Measurements from ENCODE around the gene PDCL2. TPM values are rescaled to one million over a fixed set of nuclear protein-coding genes. Genes with fewer than 3 reads are reported as not detected.

PDCL2 gene
- total RNA-seq, 1 experiment from 2014 or later = not detected

GRCh38 chr4:55546756-55547465, 45.1 kb downstream of the PDCL2 start, which contains the start of gene CLOCK:
TSS of gene CLOCK (minus strand) at chr4:55546909. CDS start at chr4:55482785, 64,124 bp downstream.
- TF ChIP-seq CTCF (IDR thresholded peaks at IDR 0.05; ENCODE audit: unreplicated experiment) = peak; percentile 20
- H3K27ac Mint-ChIP-seq (ENCODE audit: unreplicated experiment) = peak within 1 kb of the TSS; percentile 52
- peak within 1 kb of the TSS; percentile 79 for H3K4me3 Mint-ChIP-seq (ENCODE audit: low read depth, unreplicated experiment)
- H3K4me1 Mint-ChIP-seq (ENCODE audit: low read depth, unreplicated experiment) = peaks cover 38% of the 10 kb centered on the region
- peak; percentile 79 for DNase-seq
- BruUV-seq (replicated peaks) = no TSS peak
- CTCF ChIA-PET = interaction anchor here (0.8 to 0.9 kb wide), 2 partner anchors 217 to 362 kb away, joined by 3 read pairs; no protein-coding TSS in a partner anchor
- H3K27me3 Mint-ChIP-seq (ENCODE audit: unreplicated experiment) = no peaks in the 10 kb centered on the region
- no peaks in the 10 kb centered on the region for H3K9me3 Mint-ChIP-seq (ENCODE audit: low read depth, unreplicated experiment)
- H3K36me3 Mint-ChIP-seq (ENCODE audit: insufficient read depth, unreplicated experiment) = peaks cover 25% of the 10 kb centered on the region
- intact Hi-C loops (cut with micrococcal nuclease; ENCODE audit: unreplicated experiment) = loop anchor here (5.0 kb wide), 3 partner anchors 185 to 320 kb away; partner anchors contain the start of gene SRD5A3

GRCh38 chr4:55546506-55546755, 45.6 kb downstream of the PDCL2 start:
- TF ChIP-seq CTCF (IDR thresholded peaks at IDR 0.05; ENCODE audit: unreplicated experiment) = no peak
- H3K4me1 Mint-ChIP-seq (ENCODE audit: low read depth, unreplicated experiment) = peaks cover 38% of the 10 kb centered on the region
- H3K27ac Mint-ChIP-seq (ENCODE audit: unreplicated experiment) = no peak overlapping the region
- intact Hi-C loops (cut with micrococcal nuclease; ENCODE audit: unreplicated experiment) = loop anchor here (5.0 kb wide), 3 partner anchors 186 to 321 kb away; partner anchors contain the start of gene SRD5A3
- BruUV-seq (replicated peaks) = no TSS peak
- CTCF ChIA-PET = interaction anchor here (0.8 to 1.1 kb wide), 3 partner anchors 22 to 362 kb away, joined by 3 read pairs; no protein-coding TSS in a partner anchor
- no peak for DNase-seq
- peaks cover 25% of the 10 kb centered on the region for H3K36me3 Mint-ChIP-seq (ENCODE audit: insufficient read depth, unreplicated experiment)
- H3K4me3 Mint-ChIP-seq (ENCODE audit: low read depth, unreplicated experiment) = peak overlapping the region; percentile 79
- H3K9me3 Mint-ChIP-seq (ENCODE audit: low read depth, unreplicated experiment) = no peaks in the 10 kb centered on the region
- H3K27me3 Mint-ChIP-seq (ENCODE audit: unreplicated experiment) = no peaks in the 10 kb centered on the region

- no peak for TF ChIP-seq CTCF (IDR thresholded peaks at IDR 0.05; ENCODE audit: unreplicated experiment)
Measured at GRCh38 chr4:55545641-55546505, 46.2 kb downstream of the PDCL2 start.

DNA sequence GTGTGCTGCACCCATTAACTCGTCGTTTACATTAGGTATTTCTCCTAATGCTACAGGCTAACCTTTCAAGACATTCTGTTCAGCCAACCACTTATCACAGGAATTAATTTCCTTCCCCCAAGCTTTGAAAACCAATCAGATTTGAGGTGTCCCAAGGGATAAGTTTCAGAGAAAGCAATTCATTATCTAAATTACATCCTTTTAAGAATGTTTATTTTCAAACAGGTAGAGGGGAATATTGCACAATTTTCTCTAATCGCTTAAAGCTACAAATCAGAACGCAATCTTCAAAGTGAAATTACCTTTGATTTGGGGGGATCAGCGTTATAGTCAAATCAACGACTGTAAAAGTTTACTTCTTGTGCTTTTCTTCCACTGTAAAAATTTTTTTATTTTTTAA, 46.9 kb downstream of the PDCL2 start:
- BruUV-seq (replicated peaks) = TSS peak; percentile 33
- Mint-ChIP-seq H3K27ac (ENCODE audit: unreplicated experiment) (peak overlapping the region; percentile 52), H3K4me3 (ENCODE audit: low read depth, unreplicated experiment) (peak overlapping the region; percentile 79), H3K9me3 (ENCODE audit: low read depth, unreplicated experiment) (no peaks in the 10 kb centered on the region), H3K27me3 (ENCODE audit: unreplicated experiment) (no peaks in the 10 kb centered on the region), H3K4me1 (ENCODE audit: low read depth, unreplicated experiment) (peaks cover 31% of the 10 kb centered on the region), H3K36me3 (ENCODE audit: insufficient read depth, unreplicated experiment) (peaks cover 25% of the 10 kb centered on the region)
- TF ChIP-seq CTCF (IDR thresholded peaks at IDR 0.05; ENCODE audit: unreplicated experiment) = no peak
- no peak for DNase-seq
- intact Hi-C loops (cut with micrococcal nuclease; ENCODE audit: unreplicated experiment) = loop anchor here (5.0 kb wide), 3 partner anchors 187 to 322 kb away; partner anchors contain the start of gene SRD5A3
- CTCF ChIA-PET = interaction anchor here (0.6 kb wide), 1 partner anchor 215 kb away, joined by 3 read pairs; no protein-coding TSS in a partner anchor

More at GRCh38 chr4:55545641-55546505, 46.2 kb downstream of the PDCL2 start:
- DNase-seq = peak; percentile 71
- Mint-ChIP-seq H3K27ac (ENCODE audit: unreplicated experiment) (peak overlapping the region; percentile 52), H3K9me3 (ENCODE audit: low read depth, unreplicated experiment) (no peaks in the 10 kb centered on the region), H3K36me3 (ENCODE audit: insufficient read depth, unreplicated experiment) (peaks cover 25% of the 10 kb centered on the region), H3K27me3 (ENCODE audit: unreplicated experiment) (no peaks in the 10 kb centered on the region), H3K4me3 (ENCODE audit: low read depth, unreplicated experiment) (peak overlapping the region; percentile 79), H3K4me1 (ENCODE audit: low read depth, unreplicated experiment) (peaks cover 38% of the 10 kb centered on the region)
- CTCF ChIA-PET = interaction anchor here (0.8 to 1.1 kb wide), 3 partner anchors 23 to 361 kb away, joined by 3 read pairs; no protein-coding TSS in a partner anchor
- intact Hi-C loops (cut with micrococcal nuclease; ENCODE audit: unreplicated experiment) = loop anchor here (5.0 kb wide), 3 partner anchors 186 to 321 kb away; partner anchors contain the start of gene SRD5A3
- BruUV-seq (replicated peaks) = no TSS peak
